ENCODE measurements around the gene PPA2.
A peak's percentile ranks its signal among the peaks of the same experiment; 100 is the strongest.
"Not testable (repeated sequence)": the region's sequence is repeated elsewhere in the genome, so short reads cannot be mapped to it uniquely, and the experiment has no call there.

The PPA2 gene

GRCh38 chr4:105473324-105474098 is at the start of gene PPA2:
Gene PPA2 (minus strand): TSS chr4:105474062. CDS start chr4:105474050, 12 bp downstream.
- peak; percentile 57 to 64 for DNase-seq (ENCODE audit: low read depth in 2 of 2)

- no peak for DNase-seq (ENCODE audit: low read depth in 2 of 2)
These were observed 47.2 kb upstream of the PPA2 start for GRCh38 chr4:105520819-105521790.

GRCh38 chr4:105510245-105510644 is 36.4 kb upstream of the PPA2 start:
- DNase-seq (ENCODE audit: low read depth in 2 of 2) = no peak

GRCh38 chr4:105509714-105510113 is 35.9 kb upstream of the PPA2 start:
- no peak for DNase-seq (ENCODE audit: low read depth in 2 of 2)

GRCh38 chr4:105509291-105509690 is 35.4 kb upstream of the PPA2 start:
- DNase-seq (ENCODE audit: low read depth in 2 of 2) = no peak

- no peak for DNase-seq (ENCODE audit: low read depth in 2 of 2)
These were observed 30.9 kb upstream of the PPA2 start for GRCh38 chr4:105504744-105505143.

- no peak for DNase-seq (ENCODE audit: low read depth in 2 of 2)
These were observed 29.6 kb upstream of the PPA2 start for GRCh38 chr4:105503484-105503883.

GRCh38 chr4:105496899-105497298 is 23.0 kb upstream of the PPA2 start:
- no peak for DNase-seq (ENCODE audit: low read depth in 2 of 2)

- DNase-seq (ENCODE audit: low read depth in 2 of 2) = no peak
These were observed 21.8 kb upstream of the PPA2 start for GRCh38 chr4:105495667-105496066.

GRCh38 chr4:105490523-105490922 is 16.7 kb upstream of the PPA2 start:
- DNase-seq (ENCODE audit: low read depth in 2 of 2) = no peak

GRCh38 chr4:105483840-105484239 is 10.0 kb upstream of the PPA2 start:
- no peak for DNase-seq (ENCODE audit: low read depth in 2 of 2)

- no peak for DNase-seq (ENCODE audit: low read depth in 2 of 2)
These were observed 247 bp upstream of the PPA2 start for GRCh38 chr4:105474099-105474518.

- DNase-seq (ENCODE audit: low read depth in 2 of 2) = no peak
These were observed 965 bp downstream of the PPA2 start for GRCh38 chr4:105472871-105473323.

GRCh38 chr4:105471566-105472176 is 2.2 kb downstream of the PPA2 start:
- peak; percentile 32 to 37 for DNase-seq (ENCODE audit: low read depth in 2 of 2)

GRCh38 chr4:105470766-105471165 is 3.1 kb downstream of the PPA2 start:
- DNase-seq (ENCODE audit: low read depth in 2 of 2) = no peak

GRCh38 chr4:105469736-105470135 is 4.1 kb downstream of the PPA2 start:
- no peak for DNase-seq (ENCODE audit: low read depth in 2 of 2)

- DNase-seq (ENCODE audit: low read depth in 2 of 2) = no peak
These were observed 7.3 kb downstream of the PPA2 start for GRCh38 chr4:105466580-105466979.

GRCh38 chr4:105464563-105464962 is 9.3 kb downstream of the PPA2 start:
- not testable (repeated sequence) for DNase-seq (ENCODE audit: low read depth in 2 of 2)

- DNase-seq (ENCODE audit: low read depth in 2 of 2) = no peak
These were observed 11.3 kb downstream of the PPA2 start for GRCh38 chr4:105462576-105462975.

GRCh38 chr4:105461621-105462382 is 12.1 kb downstream of the PPA2 start:
- no peak for DNase-seq (ENCODE audit: low read depth in 2 of 2)

- DNase-seq (ENCODE audit: low read depth in 2 of 2) = no peak
These were observed 12.6 kb downstream of the PPA2 start for GRCh38 chr4:105461221-105461620.

Measured in stimulated activated CD8-positive, alpha-beta memory T cell treated with anti-CD3 and anti-CD28 coated beads, Interleukin-2, amount 100 ng/mL, for 1 hour (primary cell).